A172 (cell line): ENCODE results near the gene CTSF. TPM values are rescaled to one million over a fixed set of nuclear protein-coding genes. Genes with fewer than 3 reads are reported as not detected.
"Not testable (repeated sequence)": the region's sequence is repeated elsewhere in the genome, so short reads cannot be mapped to it uniquely, and the experiment has no call there.

Source experiments
- DNase-seq: peaks from one replicate; pipeline ENCODE4 v3.0.0-alpha.2; 2015; ENCODE audit warnings: low spot score
- total RNA-seq: library from RNA; depleted of rRNA; stranded (reverse); fragments of >200 nt; shearing (Covaris generic); gene quantifications from 2 replicates; pipeline ENCODE4 v1.2.3, GENCODE V29; 2014; rRNA removed

The CTSF gene
- total RNA-seq: 1.6 and 7.8 TPM in 2 replicates

DNA sequence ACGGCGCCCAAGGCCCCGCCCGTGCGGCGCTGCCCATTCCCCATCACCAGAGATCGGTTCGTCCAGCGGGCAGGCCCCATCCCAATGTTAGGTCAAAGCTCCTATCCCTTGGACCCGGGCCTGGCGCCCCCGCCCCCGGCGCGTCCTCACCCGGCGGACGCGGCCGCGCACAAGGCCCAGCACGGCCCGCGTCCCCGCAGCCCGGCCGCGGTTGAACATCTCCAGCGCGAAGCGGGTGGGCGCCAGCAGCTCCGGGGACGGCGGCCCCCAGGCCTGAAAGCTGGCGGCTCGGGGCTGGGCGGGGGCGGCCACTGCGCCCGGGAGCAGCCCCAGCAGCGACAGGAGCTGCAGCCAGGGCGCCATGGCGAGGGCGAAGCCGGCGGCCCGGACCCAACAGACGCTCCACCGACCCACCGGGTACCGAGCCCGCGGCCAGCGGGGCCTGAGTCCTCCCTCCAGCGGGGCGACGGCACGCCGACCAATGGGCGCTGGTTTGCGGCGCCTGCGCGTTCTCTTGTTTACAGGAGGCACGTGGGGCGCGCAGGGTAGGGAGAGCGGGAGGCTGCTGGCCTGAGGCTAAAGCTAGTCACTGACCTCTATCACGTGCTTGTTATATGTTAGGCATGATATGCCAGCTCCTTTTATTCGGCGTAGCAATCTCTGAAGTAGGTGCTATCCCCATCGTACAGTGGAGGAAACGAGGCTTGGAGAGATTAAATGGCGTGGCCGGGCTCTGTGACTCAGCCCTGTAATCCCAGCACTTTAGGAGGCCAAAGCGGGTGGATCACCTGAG lies at the start of gene CTSF:
TSS of gene CTSF (minus strand) at position 483 of the 793 bp plus-strand sequence. CDS start at position 363, 120 bp downstream.
- no peak for DNase-seq

DNA sequence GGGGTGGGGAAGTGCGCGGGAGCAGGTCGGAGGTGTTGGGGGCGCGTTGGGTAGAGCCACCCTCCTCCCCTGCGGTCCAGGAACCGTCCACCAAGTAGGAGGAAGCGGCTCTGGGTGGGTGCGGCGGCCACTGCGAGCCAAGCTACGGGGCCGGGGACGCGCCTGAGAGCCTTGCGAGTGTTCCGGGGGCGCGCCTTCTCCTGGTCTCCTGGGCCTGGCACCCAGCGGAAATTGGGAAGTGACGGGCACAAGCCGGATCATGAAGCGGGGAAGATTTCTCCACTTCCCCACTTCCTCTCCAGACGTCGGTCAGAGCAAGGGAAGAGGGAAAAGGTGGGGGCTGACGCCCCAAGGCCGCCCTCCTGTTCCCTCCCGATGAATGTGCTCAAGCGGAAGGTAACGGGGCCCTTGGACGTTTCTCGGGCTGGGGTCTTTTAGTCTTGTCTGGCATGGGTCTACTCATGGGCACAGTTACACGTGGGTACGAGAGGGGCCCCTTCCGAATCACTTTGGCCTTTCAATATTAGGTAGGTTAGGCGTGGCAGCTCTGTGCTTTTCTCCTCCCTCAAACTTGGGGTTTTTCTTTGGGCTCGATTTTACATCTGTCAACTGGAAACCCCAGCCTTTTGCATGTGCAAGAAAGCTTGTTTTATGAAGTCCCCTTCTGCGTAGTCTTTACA lies 48.9 kb upstream of the CTSF start:
- peak; percentile 50 for DNase-seq

DNA sequence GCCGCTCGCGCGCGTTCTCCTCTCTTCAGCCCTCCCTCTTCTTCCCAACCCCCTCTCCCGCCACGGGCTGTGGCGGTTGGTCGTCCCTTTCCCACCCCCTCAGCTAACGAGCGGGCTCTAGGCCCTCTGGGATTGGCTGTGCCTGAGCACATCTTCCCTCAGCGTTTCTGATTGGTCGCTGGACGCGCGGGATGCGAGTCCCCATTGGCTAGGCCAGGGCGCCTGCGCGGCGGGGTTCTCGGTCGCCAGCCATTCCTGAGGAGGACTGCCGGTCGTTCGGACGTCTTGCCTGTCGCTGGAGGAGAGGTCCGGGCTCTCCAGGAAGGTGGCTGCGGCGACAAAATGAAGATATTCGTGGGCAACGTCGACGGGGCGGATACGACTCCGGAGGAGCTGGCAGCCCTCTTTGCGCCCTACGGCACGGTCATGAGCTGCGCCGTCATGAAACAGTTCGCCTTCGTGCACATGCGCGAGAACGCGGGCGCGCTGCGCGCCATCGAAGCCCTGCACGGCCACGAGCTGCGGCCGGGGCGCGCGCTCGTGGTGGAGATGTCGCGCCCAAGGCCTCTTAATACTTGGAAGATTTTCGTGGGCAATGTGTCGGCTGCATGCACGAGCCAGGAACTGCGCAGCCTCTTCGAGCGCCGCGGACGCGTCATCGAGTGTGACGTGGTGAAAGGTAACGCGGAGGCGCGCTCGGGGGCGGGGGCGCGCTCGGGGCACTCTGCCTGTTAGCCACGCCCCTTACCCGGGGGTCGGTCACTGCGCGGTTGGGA lies 48.2 kb upstream of the CTSF start, which contains the start of gene RBM14:
TSS of gene RBM14 (plus strand) at position 252 of the 776 bp plus-strand sequence. CDS start at position 343, 91 bp downstream.
- peak; percentile 98 for DNase-seq

DNA sequence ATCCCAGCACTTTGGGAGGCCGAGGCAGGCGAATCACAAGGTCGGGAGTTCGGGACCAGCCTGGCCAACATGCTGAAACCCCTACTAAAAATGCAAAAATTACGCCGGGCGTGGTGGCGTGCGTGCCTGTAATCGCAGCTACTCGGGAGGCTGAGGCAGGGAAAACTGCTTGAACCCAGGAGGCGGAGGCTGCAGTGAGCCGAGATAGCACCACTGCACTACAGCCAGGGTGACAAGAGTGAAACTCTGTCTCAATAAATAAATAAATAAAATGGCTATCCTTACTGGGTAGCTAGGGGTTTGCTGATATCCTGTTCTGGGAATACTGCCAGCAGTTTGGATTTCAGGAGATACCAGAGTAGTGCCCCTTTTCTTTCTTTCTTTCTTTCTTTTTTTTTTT lies 45.7 kb upstream of the CTSF start:
- DNase-seq: no peak

DNA sequence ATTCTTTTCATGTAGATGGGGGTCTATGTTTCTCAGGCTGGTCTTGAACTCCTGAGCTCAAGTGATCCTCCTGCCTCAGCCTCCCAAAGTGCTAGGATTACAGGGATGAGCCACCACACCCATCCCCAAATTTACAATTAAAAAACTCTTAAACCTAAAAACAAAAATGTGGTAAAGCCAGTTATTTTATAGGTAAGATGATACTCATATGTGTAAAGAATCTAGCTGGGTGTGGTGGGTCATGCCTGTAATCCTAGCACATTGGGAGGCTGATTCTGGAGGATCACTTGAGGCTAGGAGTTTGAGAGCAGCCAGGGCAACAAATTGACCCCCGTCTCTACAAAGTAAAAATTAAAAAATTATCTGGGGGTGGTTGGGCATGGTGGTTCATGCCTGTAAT lies 44.1 kb upstream of the CTSF start:
- no peak for DNase-seq

DNA sequence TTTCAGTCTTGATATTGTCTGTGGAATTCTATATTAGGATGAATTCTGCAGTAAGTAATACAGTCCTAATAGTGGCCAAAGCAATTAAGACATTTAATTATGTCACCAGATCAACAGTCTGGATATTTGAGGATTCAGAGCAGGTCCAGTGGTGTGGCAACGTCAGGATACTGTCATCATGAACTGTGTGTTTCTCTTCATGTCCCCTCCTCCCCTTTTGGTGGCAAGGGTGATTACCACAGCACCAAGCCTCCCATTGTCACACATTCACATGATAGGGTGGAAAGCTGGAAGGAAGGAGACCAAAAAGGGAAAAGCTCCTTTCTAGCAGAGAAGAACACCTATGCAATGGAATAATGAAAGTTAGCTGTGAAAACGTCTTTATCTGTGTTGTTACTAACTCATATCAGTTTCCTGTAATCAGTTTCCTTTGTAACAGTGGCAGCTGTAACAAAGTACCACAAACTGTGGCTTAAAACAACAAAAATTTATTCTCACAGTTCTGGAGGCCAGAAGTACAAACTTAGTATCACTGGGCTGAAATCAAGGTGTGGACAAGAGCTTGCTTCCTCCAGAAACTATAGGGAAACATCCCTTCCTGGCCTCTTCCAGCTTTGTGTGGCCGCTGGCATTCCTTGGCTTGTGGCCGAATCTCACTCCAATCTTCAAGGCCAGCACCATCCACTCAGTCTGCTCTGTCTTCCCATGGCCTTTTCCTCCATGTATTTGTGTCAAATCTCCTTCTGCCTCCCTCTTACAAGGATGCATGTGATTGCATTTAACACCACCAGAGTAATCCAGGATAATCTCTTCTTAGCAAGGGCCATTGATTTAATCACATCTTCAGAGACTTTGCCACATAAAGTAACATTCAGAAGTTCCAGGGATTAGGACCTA lies 41.6 kb upstream of the CTSF start:
- no peak for DNase-seq

DNA sequence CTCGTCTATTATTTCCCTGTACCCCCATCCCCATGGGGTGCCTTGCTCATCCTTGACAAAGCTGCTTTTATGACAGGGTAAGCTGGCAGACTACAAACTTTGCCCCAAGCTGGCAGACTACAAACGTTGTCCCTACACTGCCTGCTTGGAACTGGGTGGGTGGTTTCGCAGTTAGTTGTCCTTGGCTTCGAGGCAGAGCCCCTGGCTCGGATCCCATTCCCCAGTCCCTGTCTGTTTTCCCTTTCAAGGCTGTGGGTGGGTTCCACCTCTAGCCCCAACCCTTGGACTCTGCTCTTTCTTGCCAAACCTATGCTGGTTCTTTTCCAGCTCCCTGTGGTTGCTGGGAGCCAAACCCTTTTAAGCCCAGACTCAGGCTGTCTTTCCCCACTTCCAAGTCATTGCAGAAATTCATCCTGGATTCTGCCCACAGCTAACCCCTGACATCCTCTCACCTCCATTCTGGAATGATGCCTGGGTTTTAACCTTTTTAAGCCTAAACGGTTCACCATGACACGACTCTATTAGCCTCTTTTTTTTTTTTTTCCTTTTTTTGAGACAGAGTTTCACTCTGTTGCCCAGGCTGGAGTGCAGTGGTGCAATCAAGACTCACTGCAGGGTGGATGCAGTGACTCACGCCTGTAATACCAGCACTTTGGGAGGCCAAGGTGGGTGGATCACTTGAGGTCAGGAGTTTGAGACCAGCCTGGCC lies 38.9 kb upstream of the CTSF start:
- peak; percentile 30 for DNase-seq

DNA sequence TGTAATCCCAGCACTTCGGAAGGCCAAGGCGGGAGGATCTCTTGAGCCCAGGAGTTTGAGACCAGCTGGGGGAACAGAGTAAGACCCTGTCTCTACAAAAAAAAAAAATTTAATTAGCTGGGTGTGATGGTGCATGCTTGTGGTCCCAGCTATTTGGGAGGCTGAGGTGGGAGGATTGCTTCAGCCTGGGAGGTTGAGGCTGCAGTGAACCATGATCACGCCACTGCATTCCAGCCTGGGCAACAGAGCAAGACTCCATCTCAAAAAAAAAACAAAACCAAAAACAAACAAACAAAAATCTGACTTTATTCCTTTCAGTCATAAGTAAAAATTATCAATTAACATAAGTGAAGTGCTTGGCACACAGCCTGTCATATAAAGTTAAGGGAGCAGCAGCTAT lies 38.2 kb upstream of the CTSF start:
- DNase-seq: not testable (repeated sequence)

DNA sequence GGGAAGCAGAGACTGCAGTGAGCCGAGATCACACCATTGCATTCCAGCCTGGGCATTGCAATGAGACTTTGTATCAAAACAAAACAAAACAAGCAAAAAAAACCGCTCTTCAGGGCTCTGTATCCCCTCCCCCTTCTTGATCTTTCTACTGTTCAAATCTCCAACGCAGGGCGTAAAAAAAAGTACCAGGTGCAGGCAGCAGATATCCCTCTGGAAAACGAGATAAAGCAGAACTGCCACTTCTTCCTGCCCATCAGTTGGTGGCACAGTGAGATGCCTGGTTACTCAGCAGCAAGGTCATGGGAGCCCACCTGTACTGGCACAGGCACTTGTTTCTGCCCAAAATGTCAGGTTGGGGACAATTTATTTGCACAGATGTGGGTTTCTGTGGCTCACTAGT lies 35.7 kb upstream of the CTSF start:
- DNase-seq: no peak

DNA sequence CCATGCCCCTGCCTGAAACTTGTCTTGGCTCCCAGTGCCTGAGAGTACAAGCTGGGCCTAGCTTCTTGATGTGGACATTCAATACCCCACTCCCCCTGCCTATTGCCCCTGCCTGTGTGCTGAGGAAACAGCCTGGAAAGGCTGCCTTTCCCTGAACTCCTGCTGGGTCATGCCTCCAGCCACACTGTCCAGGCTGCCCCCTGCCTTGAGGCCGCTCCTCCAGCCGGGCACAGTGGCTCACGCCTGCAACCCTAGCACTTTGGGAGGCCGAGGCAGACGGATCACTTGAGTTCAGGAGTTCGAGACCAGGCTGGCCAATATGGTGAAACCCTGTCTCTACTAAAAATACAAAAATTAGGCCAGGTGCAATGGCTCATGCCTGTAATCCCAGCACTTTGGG lies 34.7 kb upstream of the CTSF start:
- DNase-seq: no peak

DNA sequence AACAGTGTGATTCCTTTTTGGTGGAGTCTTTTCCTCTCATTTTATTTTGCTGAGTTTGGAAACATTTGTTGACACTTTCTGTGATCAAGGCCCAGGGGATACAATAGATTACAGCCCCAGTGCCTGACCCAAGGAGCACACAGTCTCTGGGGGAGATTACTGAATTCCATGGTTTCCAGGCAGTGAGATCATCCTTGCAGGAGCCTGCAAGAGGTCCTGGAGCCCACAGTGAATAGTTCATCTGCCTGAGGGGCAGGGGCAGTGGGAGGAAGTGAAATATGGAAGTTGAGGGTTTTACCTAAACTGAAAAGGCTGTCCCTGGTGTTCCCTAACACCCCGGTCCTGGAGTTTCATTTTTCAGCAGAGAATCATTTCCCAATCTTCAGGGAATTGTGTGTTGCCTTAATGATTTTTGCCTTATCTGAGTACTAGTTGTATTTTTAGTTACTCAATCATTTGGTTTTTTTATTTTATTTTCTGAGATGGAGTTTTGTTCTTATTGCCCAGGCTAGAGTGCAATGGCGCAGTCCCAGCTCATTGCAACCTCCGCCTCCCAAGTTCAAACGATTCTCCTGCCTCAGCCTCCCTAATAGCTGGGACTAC lies 32.3 kb upstream of the CTSF start:
- no peak for DNase-seq

DNA sequence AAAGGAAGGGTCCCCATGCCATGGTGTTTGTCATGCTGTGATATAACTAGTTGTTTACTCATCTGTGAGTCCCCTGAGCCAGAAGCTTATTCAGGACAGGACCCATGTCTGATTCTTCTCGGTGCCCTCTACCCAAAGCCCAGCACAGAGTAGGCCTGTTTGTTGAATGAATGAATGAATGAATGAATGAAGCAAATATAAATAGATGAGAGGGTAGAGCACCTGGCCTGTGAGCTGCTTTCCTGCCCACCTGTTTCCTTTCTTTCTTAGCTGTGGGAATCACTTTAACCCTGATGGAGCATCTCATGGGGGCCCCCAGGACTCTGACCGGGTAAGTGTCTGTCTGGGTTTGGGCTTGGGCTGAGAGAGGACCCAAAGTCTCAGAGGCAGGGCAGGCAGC lies 31.8 kb upstream of the CTSF start:
- no peak for DNase-seq

DNA sequence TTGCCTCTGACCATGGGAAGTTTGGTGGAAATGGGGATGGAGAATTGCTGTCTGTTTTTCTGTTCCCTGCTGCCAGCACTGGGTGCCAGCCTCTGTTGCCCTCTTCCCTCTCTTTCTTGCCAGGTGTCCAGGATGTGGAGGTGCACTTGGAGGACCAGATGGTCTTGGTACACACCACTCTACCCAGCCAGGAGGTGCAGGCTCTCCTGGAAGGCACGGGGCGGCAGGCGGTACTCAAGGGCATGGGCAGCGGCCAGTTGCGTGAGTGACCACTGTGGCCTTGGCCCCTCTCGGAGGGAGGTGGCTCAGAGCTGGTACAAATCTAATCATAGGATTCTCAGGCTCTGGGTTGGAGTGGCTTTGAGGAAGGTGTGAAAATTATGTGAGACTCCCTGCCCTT lies 30.6 kb upstream of the CTSF start:
- DNase-seq: no peak

DNA sequence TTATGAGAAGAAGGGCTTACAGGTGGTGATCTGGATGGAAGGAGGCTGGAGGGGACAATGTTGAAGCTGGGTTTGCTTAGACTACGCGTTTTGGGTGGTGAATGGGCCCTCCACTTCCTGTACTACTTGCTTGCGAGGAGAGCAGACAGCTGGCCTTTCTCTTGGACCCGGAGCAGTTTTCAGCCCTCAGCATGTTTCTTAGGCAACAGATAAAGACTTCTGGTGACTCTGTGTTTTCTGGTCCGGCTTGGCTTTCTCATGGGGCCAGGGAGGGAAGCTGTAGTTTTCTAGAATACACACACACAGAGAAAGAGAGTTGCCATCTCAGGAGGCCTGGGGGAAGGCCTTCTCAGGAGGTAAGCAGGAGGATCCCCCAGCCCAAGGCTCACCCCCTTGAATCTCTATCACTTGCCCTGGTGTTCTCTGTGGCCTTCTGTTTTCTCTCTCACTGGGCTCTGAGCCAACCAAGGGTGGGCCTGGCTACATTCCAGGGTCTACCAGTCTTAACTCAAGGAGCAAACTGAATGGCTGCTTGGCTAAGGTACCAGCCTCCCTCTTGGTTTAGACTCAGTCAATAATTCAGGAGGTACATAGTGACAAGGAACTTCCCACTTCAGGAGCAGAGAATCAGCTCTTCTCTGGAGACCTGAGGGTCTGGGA lies 27.0 kb upstream of the CTSF start:
- no peak for DNase-seq

DNA sequence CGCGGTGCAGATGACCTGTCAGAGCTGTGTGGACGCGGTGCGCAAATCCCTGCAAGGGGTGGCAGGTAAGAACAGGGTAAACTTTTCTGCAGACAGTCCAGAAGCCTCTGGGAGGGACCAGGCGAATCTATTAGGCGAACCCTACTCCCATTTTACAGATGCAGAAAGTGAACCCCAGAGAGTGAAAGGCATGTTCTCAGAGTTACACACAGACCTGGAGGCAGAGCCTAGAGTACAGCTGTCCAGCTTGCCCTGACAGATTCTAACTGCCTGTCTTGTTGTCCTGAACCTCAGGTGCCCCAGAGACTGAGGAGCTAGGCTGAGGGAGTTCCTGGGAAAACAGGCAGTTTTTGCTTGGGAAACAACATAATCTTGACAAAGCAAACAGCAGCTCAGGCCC lies 25.2 kb upstream of the CTSF start:
- DNase-seq: no peak

DNA sequence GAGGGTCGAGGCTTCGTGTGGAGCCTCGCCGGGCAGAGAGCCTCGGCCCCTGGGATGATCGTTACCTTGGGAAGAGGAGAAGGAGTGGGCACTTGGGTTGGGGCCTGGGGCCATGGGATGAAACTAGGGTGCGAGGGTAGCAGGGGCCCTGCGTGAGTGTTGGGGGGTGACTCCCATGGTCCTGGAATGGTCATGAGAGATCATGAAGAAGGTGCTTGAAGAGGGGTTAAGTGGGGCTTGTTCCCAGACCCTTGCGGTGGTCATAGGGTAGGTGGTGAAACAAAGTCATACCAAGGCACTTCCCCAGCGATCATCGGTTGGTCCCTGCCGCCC lies 24.9 kb upstream of the CTSF start:
- DNase-seq: no peak

DNA sequence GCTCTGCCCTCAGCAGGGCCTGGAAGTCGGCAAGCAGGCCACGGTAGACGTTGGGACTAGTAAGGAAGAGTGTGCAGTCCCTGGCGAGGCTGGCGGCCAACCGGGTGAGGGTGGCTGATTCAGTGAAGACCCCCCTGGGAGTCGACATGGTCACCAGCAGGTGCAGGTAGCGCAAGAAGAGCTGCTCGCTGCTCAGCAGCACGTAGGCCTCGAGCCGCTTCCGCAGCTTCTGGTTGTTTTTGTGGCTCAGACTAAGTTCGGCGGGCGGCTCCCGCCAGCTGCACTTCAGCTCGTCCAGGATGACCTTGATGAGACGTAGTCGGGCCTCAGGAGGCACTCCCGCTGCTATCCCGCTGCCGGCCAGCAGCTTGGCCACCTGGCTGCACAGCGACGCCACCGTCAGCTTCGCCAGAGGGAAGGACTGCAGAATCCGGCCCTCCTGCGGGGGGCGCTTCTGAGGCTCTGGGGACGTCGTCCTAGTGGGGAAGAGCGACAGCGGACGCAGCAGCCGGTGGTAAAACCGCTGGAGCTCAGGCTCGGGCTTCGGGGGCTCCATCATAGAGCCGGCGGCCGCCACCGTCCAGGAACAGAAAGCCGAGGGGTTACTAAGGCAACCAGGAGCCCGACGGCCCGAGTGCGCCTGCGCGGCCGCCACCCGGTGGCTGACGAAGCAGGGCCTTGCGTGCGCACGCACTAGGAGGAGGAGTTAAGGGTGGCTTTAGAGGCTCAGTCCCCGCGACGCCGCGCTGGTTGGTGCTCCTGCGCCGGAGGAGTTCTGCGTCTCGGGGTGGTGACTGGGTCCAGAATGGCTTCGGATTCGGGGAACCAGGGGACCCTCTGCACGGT lies 24.3 kb upstream of the CTSF start, which contains the start of the genes CCDC87 and CCS:
TSS of gene CCDC87 (minus strand) at position 607 of the 846 bp plus-strand sequence. CDS start at position 559, 48 bp downstream.
TSS of gene CCS (plus strand) at position 729 of the 846 bp plus-strand sequence. CDS start at position 806, 77 bp downstream.
- DNase-seq: peak; percentile 89

DNA sequence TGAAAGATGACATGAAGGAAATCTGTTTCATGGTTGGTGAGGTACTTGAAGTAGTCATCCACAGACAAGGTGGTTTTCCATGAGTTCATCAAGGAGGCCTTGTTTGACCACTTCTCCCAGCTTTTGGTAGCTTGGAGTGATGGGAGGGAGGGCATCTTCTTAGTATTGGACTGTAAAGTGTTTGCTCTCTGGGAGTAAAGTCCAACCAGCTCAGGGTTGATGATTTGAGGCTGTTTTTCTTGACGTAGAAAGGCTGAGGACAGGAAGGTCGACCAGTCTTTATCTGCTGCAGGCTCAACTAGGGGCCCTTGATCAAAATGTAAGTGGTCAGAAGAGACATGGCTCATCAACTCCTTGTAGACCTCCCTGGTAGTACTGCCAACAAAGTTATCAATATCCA lies 22.8 kb upstream of the CTSF start:
- DNase-seq: no peak
